Measurements from ENCODE around the gene TYMP.

- no peak for TF ChIP-seq CTCF (tag by site-specific recombination; IDR thresholded peaks at IDR 0.05)
- TF ChIP-seq TCF7L2 (IDR thresholded peaks at IDR 0.05; ENCODE audit: borderline replicate concordance, low read depth, low read length): no peak
- TF ChIP-seq ZNF274 (IDR thresholded peaks at IDR 0.05; ENCODE audit: low read length): no peak
- TF ChIP-seq ZNF274 (tag by site-specific recombination; IDR thresholded peaks at IDR 0.05; ENCODE audit: borderline replicate concordance): no peak
- no peak for TF ChIP-seq ZNF792 (tag by site-specific recombination; IDR thresholded peaks at IDR 0.05)
- no peak for TF ChIP-seq ZNF76 (tag by site-specific recombination; IDR thresholded peaks at IDR 0.05; ENCODE audit: borderline replicate concordance, low read depth)
- TF ChIP-seq ZNF558 (tag by site-specific recombination; IDR thresholded peaks at IDR 0.05): no peak
Measured at GRCh38 chr22:50531546-50531961, 1.7 kb upstream of the TYMP start.
